Nephron (organoid): ENCODE results near the gene CLMP.

ENCODE experiments used
- H3K27ac Mint-ChIP-seq, 3 experiments: 2 replicates each; pipeline ENCODE4 v1.8.0; 2020; ENCODE audit warnings: mixed read lengths in 3 of 3, mild to moderate bottlenecking in 2 of 3, moderate library complexity in 1 of 3
- H3K27me3 Mint-ChIP-seq: 2 replicates; pipeline ENCODE4 v1.8.0; 2021; ENCODE audit warnings: low read depth, mild to moderate bottlenecking, moderate library complexity, mixed read lengths
- H3K36me3 Mint-ChIP-seq: 2 replicates; pipeline ENCODE4 v1.8.0; 2020; ENCODE audit warnings: low read depth, mixed read lengths
- H3K4me1 Mint-ChIP-seq: 2 replicates; pipeline ENCODE4 v1.8.0; 2020; ENCODE audit warnings: mixed read lengths
- H3K4me3 Mint-ChIP-seq, 3 experiments: 2 replicates each; pipeline ENCODE4 v1.8.0; 2020; ENCODE audit warnings: mild to moderate bottlenecking in 3 of 3, mixed read lengths in 3 of 3, moderate library complexity in 2 of 3
- H3K9me3 Mint-ChIP-seq: 2 replicates; pipeline ENCODE4 v1.8.0; 2020; ENCODE audit warnings: mixed read lengths
- CTCF ChIP-seq, 3 experiments: fragments of 200-600 bp; sonication (generic); IDR thresholded peaks; one replicate each; pipeline ENCODE4 v1.5.0; 2021; ENCODE audit warnings: antibody characterized with exemption in 3 of 3; ENCODE audit not compliant: unreplicated experiment in 3 of 3

CLMP gene

GRCh38 chr11:123086305-123086704 is 108.7 kb downstream of the CLMP start:
- Mint-ChIP-seq H3K27ac (peak overlapping the region; percentile 35 to 79 (median 46)), H3K4me3 (no peak overlapping the region), H3K27me3 (peaks cover 4% of the 10 kb centered on the region), H3K4me1 (peaks cover 22% of the 10 kb centered on the region), H3K9me3 (no peaks in the 10 kb centered on the region), H3K36me3 (peaks cover 38% of the 10 kb centered on the region)
- no peak for TF ChIP-seq CTCF (IDR thresholded peaks at IDR 0.05; ENCODE audit: unreplicated experiment in 3 of 3)

- no peak for TF ChIP-seq CTCF (IDR thresholded peaks at IDR 0.05; ENCODE audit: unreplicated experiment in 3 of 3)
- Mint-ChIP-seq H3K36me3 (peaks cover 38% of the 10 kb centered on the region), H3K4me3 (no peak overlapping the region), H3K9me3 (no peaks in the 10 kb centered on the region), H3K4me1 (peaks cover 18% of the 10 kb centered on the region), H3K27ac (no peak overlapping the region), H3K27me3 (no peaks in the 10 kb centered on the region)
Observed at GRCh38 chr11:123085497-123085896, 109.6 kb downstream of the CLMP start.

DNA sequence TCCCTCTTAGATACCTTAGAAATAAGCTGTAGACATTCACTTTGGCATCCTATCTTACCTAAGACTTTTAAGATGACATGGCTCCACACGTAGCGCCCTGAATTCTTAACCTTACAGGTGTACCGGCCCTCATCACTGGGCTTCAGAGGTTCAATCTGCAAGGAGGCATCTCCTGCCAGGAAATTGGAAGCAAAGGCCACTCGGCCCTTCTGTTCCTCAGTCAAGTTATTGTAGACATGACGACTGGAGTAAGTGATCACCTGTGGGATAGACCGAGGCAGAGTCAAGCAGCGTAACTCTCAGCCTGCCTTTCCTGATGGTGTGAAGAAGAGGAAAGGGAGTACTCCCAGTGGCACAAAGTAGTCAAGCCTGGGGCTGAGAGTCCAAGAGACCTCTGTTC is 110.6 kb downstream of the CLMP start:
- Mint-ChIP-seq H3K27ac (no peak overlapping the region), H3K36me3 (peaks cover 44% of the 10 kb centered on the region), H3K27me3 (no peaks in the 10 kb centered on the region), H3K9me3 (no peaks in the 10 kb centered on the region), H3K4me3 (no peak overlapping the region), H3K4me1 (peaks cover 22% of the 10 kb centered on the region)
- TF ChIP-seq CTCF (IDR thresholded peaks at IDR 0.05; ENCODE audit: unreplicated experiment in 3 of 3) = no peak

DNA sequence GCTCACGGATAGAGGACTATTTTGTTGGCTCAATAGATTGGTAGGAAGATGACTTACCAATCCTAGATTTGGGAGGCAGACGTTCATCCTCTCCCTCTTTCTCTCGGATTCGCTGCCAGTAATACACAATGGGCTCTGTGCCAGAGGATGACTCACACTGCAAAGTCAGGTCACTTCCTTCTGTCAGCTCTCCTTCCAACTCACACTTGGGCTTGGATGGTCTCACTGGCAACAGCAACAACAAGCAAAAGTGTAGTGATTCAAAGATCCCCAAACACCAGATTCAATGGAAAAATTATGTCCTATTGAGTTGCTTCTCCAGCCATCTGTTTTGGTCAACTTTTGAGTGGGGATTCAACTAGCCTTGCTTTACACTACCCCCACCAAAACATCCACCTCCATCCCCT is 111.4 kb downstream of the CLMP start:
- H3K27me3 Mint-ChIP-seq = no peaks in the 10 kb centered on the region
- TF ChIP-seq CTCF (IDR thresholded peaks at IDR 0.05; ENCODE audit: unreplicated experiment in 3 of 3) = no peak
- H3K27ac Mint-ChIP-seq = peak overlapping the region; percentile 17 to 51 (median 34)

GRCh38 chr11:123082977-123083376 is 112.1 kb downstream of the CLMP start:
- Mint-ChIP-seq H3K36me3 (peaks cover 41% of the 10 kb centered on the region), H3K4me3 (no peak overlapping the region), H3K27ac (peak overlapping the region in 2 of 3 experiments; percentile 34 to 51), H3K9me3 (no peaks in the 10 kb centered on the region), H3K4me1 (peaks cover 22% of the 10 kb centered on the region), H3K27me3 (no peaks in the 10 kb centered on the region)
- TF ChIP-seq CTCF (IDR thresholded peaks at IDR 0.05; ENCODE audit: unreplicated experiment in 3 of 3) = no peak

More for the DNA sequence above, 111.4 kb downstream of the CLMP start:
- Mint-ChIP-seq H3K9me3 (no peaks in the 10 kb centered on the region), H3K36me3 (peaks cover 44% of the 10 kb centered on the region), H3K4me1 (peaks cover 22% of the 10 kb centered on the region), H3K4me3 (no peak overlapping the region)

DNA sequence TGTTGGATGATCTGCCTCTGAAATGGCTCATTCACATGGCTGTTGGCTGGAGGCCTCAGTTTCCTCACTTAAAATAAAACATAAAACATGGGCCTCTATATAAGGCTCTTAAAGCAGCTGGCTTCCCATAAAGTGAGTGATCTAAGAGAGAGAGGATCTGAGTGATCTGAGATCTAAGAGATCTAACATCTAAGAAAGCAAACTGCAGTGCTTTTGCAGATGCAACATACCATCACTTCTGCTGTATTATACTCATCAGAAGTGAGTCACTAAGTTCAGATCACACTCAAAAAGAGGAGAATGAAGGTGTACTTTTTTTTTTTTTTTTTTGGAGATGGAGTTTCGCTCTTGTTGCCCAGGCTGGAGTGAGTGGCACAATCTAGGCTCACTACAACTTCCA is 115.0 kb downstream of the CLMP start:
- Mint-ChIP-seq H3K4me1 (peaks cover 20% of the 10 kb centered on the region), H3K36me3 (peaks cover 48% of the 10 kb centered on the region), H3K27ac (no peak overlapping the region), H3K9me3 (no peaks in the 10 kb centered on the region), H3K27me3 (no peaks in the 10 kb centered on the region), H3K4me3 (no peak overlapping the region)
- TF ChIP-seq CTCF (IDR thresholded peaks at IDR 0.05; ENCODE audit: unreplicated experiment in 3 of 3) = no peak
